HG03520 (cell line): ENCODE results near the gene NPR1.
A peak's percentile ranks its signal among the peaks of the same experiment; 100 is the strongest.
"Not testable (repeated sequence)": the region's sequence is repeated elsewhere in the genome, so short reads cannot be mapped to it uniquely, and the experiment has no call there.

Experiments
- ATAC-seq: cut with Tn5 transposase; IDR thresholded peaks from one replicate; pipeline ENCODE4 v1.9.1; 2021; ENCODE audit warnings: mild to moderate bottlenecking, moderate library complexity; ENCODE audit not compliant: unreplicated experiment

Gene NPR1

GRCh38 chr1:153678519-153679336 is at the start of gene NPR1:
Gene NPR1 (plus strand): TSS chr1:153678688. CDS start chr1:153679109, 421 bp downstream.
- ATAC-seq = no peak

GRCh38 chr1:153629343-153629665 is 49.2 kb upstream of the NPR1 start:
- ATAC-seq = no peak

- no peak for ATAC-seq
These were observed 48.5 kb upstream of the NPR1 start for GRCh38 chr1:153629971-153630370.

- ATAC-seq = no peak
These were observed 48.1 kb upstream of the NPR1 start for GRCh38 chr1:153630384-153630783.

GRCh38 chr1:153631047-153632022 is 47.2 kb upstream of the NPR1 start:
- ATAC-seq = no peak

- ATAC-seq = peak; percentile 3
These were observed 45.2 kb upstream of the NPR1 start for GRCh38 chr1:153633161-153633753.

GRCh38 chr1:153633754-153634665 is 44.5 kb upstream of the NPR1 start, which contains the start of gene CHTOP:
Gene CHTOP (plus strand): TSS chr1:153634066. CDS start chr1:153636589, 2,523 bp downstream.
- ATAC-seq = peak; percentile 81

- ATAC-seq = no peak
These were observed 42.6 kb upstream of the NPR1 start for GRCh38 chr1:153635872-153636271.

GRCh38 chr1:153636312-153636711 is 42.2 kb upstream of the NPR1 start:
- no peak for ATAC-seq

GRCh38 chr1:153638261-153638660 is 40.2 kb upstream of the NPR1 start:
- ATAC-seq = no peak

- ATAC-seq = no peak
These were observed 39.2 kb upstream of the NPR1 start for GRCh38 chr1:153639280-153639679.

GRCh38 chr1:153640213-153640612 is 38.3 kb upstream of the NPR1 start:
- not testable (repeated sequence) for ATAC-seq

- no peak for ATAC-seq
These were observed 37.6 kb upstream of the NPR1 start for GRCh38 chr1:153640861-153641260.

- no peak for ATAC-seq
These were observed 36.3 kb upstream of the NPR1 start for GRCh38 chr1:153642161-153642560.

GRCh38 chr1:153643100-153643499 is 35.4 kb upstream of the NPR1 start:
- no peak for ATAC-seq

GRCh38 chr1:153643816-153644215 is 34.7 kb upstream of the NPR1 start:
- ATAC-seq = no peak

GRCh38 chr1:153646672-153647345 is 31.7 kb upstream of the NPR1 start:
- no peak for ATAC-seq

- ATAC-seq = no peak
These were observed 31.2 kb upstream of the NPR1 start for GRCh38 chr1:153647346-153647714.

- ATAC-seq = no peak
These were observed 30.4 kb upstream of the NPR1 start for GRCh38 chr1:153648000-153648643.
